Smooth muscle cell of trachea (primary cell): Measurements from ENCODE around the gene FBXL16. TPM values are rescaled to one million over a fixed set of nuclear protein-coding genes. Genes with fewer than 3 reads are reported as not detected.

Source experiments
- total RNA-seq: library from RNA; depleted of rRNA; stranded (reverse); fragments of >200 nt; gene quantifications from 2 replicates; pipeline ENCODE4 v1.2.1, GENCODE V29; 2014

The FBXL16 gene, protein sequence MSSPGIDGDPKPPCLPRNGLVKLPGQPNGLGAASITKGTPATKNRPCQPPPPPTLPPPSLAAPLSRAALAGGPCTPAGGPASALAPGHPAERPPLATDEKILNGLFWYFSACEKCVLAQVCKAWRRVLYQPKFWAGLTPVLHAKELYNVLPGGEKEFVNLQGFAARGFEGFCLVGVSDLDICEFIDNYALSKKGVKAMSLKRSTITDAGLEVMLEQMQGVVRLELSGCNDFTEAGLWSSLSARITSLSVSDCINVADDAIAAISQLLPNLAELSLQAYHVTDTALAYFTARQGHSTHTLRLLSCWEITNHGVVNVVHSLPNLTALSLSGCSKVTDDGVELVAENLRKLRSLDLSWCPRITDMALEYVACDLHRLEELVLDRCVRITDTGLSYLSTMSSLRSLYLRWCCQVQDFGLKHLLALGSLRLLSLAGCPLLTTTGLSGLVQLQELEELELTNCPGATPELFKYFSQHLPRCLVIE
- 0.17 and 0.29 TPM in 2 replicates for total RNA-seq

DNA sequence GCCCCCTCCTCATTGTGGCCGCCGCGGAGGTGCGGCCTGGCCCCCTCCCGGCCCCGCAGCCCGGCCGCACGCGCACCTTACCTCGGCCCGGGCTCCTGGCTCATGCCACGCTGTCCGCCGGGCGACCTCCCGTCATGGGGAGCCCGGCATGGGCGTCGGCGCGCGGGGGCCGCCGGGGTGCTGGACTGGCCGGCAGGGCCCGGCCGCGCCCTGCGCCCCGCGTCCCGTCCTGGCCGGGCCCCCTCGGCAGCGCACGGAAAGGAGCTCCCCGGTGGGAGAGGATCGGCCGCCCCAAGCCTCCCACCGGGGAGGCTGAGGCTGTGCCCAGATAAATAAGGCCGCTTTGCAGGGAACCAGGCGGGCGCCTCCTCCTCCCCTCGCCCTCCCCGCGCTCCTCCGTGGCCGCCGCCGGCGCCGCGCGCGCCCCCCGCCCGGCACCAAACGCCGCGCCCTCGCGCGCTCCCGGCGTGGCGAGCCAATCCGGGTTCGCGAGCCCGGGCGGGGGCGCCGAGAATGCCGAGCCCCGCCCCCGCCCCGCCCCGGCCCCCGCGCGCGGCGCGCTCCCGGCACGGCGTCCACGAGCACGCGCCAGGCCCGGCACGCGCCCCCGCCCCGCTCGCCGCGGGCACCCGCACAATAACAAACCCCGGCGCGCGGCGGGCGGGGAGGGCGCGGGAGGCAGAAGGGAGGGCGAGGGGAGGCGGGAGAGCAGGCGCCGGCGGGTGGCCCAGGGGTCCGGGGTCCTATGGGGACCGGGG lies at the start of gene FBXL16:
FBXL16 (minus strand) TSS at position 371 of the 758 bp plus-strand sequence. CDS start 8,396 bp downstream, outside the sequence.

DNA sequence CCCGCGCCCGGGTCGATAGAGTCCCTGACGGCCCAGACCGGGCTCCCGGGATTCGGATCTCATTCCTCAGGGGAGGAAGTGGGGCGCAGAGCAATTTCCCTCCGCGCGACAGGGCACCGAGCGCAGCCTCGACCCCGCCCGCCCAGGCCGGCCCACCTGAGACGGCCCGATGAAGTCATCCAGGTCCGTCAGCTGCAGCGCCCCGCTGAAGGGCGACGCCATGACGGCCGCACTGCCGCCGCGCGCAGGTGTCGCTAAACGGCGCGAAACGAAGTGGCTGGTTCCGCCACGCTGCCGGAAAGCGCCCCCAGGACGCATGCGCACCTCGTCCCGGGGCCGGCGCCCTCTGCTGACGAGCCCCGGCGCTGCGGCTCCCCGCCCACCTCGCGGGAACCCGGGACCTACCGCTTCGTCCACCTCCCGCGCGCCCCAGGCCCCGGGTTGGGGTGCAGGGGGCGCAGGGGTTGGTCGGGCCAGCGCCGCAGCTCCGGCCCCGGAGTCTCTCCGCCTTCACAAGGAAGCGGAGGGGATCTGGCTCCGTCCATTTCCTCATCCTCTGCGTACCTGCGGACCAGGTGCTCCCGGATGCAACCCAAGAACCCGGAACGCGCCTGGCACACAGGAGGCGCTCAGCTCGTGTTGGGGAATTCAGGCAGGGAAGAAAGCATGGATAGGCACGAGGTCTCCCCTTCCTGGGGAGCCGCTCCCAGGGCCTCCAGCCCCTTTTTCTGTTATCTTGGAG lies 35.3 kb upstream of the FBXL16 start, which contains the start of gene CIAO3:
CIAO3 (minus strand) TSS at position 234 of the 742 bp plus-strand sequence; CDS start at position 222, 12 bp downstream.

DNA sequence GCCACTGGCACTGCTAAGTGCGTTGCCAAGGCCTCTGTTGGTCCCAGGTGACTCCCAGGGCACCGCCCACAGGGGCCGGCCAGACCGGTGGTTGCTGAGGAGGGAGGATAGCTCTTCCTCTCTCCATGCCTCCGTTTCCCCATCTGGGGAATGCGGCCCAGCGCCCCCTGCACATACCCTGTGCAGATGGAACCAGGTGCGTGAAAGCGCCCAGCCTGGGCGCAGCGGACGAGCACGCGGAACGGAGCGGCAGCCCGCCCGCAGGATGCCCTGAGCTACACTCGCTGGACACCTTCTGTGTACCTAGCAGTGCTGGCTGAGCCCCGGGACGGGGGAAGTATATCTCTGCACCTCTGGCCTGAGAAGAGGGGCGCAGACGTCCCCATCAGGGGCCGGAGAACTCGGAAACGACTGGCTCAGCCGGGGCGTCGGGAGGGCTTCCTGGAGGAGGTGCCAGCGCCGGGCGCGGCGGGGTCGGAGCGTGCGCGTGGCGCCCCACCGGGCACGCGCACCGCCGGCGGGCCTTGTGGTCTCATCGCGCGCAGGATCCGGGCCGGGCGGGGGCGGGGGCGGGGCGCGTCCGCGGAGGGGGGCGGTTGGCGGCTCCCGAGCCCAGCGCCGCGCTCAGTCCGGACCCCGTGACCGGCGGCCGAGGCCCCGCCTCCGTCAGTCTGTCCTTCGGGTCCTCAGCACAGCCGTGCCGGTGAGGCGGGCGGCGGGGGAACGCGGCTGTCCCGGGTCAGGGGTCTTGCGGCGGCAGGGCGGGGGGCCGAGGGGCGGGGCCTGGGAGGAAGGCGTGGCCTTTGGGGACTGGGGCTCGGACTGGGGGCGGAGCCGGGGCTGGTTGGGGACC lies 21.1 kb upstream of the FBXL16 start, which contains the start of the genes CCDC78 and HAGHL:
CCDC78 (minus strand) TSS at position 6 of the 853 bp plus-strand sequence. CDS start 76 bp downstream, outside the sequence.
HAGHL (plus strand) TSS at position 669 of the 853 bp plus-strand sequence. CDS start 404 bp downstream, outside the sequence.

DNA sequence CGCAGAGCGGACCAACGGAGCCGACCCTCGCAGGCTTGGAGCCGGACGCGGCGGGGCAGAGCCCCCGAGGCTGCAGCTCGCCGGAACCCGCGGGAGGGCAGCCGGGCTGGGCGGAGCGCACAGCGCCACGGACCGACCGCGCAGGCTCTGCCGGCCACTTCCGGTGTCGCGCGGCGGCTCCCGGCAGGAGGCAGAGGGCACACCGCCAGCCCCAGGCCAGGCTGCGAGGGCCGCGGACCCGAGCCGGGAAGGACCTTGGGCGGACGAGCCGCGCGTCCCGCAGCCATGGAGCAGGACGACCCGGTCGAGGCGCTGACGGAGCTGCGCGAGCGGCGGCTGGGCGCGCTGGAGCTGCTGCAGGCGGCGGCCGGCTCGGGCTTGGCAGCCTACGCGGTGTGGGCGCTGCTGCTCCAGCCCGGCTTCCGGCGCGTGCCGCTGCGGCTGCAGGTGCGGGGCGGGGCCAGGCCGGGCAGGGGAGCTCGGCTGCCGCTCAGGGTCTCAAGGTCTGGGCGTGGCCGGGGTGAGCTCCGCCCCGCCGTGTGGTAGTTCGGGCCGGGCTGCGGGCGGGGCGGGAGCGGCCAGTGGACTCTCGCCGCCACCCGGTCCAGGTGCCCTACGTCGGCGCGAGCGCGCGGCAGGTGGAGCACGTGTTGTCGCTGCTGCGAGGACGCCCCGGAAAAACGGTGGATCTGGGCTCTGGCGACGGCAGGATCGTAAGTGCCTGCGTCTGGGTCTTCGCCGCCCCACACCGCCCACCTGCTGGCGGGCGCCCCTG lies 15.6 kb upstream of the FBXL16 start, which contains the start of gene ANTKMT:
ANTKMT (plus strand) TSS at position 157 of the 775 bp plus-strand sequence; CDS start at position 286, 129 bp downstream.

DNA sequence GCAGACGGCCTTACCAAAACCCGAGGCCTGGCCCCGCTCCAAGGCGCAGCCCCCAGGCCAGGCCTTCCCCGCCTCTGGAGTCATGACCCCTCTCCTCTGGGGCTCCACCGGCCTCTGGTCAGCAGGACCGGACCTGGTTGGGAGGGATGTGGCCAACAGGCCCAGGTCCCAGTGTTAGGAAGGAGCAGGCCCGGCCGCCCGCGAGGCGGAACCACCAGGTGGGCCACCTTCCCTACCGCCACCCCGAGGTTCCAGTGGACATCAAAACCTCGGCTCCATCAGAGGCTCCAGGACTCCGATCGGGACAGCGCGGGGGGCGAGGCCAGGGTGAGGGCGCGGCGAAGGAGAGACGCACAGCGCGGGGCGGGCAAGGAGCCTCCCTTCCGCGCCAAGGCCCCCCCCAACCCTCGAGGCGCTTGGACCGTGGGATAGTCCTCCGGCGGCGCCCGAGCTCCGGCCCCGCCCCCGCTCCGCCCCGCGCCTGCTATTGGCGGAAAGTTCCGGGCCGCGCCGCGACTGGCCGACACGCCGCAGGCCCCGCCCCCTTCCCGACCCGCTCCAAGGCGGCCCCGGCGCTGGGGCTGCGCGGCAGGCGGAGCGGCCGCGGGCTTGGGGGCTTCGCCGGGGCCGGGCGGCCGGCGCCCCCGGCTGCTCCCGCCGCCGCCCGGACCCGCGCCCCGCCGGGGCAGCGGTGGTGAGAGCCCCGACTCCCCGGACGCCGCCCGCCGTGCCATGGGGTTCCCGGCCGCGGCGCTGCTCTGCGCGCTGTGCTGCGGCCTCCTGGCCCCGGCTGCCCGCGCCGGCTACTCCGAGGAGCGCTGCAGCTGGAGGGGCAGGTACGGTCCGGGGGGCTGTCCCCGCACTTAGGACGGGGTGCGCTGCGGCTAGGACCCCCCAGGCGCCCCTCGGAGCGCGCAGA lies 9.2 kb upstream of the FBXL16 start, which contains the start of gene METRN:
METRN (plus strand) TSS at position 561 of the 919 bp plus-strand sequence; CDS start at position 733, 172 bp downstream.

DNA sequence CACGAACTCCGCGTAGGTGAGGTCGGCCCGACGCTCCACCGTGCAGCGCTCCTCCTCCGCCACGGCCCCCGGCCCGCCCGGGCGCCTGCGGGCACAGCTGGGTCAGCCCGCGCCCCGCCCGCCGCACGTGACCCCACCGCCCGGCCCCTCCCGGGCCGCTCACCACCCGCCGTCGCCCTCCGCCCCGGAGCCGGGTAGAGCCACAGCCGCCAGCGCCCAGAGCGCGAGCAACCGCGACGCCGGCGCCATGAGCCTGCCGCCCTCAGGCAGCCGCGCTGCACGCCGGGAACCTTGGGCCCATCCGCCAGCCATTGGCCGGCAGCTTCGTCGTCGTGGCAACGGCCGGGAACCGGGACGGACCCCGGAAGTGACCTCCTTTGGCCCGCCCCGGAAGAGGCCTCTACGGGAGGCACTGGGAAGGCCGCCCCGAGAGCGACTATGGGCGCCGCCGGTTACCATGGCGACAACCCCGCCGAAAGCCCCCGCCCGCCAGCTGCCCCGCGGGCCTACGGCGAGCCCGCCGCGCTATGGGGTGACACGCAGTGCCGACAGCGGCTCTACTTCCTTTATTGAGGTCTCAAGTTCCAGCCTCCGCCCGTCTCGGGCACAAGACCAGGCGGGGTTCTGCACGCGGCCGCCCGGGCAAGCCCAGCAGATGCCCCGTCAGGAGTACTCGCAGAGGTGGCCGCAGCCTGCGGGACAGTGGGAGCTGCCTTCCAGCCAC lies 21.4 kb downstream of the FBXL16 start, which contains the start of gene JMJD8:
JMJD8 (minus strand) TSS at position 264 of the 724 bp plus-strand sequence; CDS start at position 249, 15 bp downstream.

DNA sequence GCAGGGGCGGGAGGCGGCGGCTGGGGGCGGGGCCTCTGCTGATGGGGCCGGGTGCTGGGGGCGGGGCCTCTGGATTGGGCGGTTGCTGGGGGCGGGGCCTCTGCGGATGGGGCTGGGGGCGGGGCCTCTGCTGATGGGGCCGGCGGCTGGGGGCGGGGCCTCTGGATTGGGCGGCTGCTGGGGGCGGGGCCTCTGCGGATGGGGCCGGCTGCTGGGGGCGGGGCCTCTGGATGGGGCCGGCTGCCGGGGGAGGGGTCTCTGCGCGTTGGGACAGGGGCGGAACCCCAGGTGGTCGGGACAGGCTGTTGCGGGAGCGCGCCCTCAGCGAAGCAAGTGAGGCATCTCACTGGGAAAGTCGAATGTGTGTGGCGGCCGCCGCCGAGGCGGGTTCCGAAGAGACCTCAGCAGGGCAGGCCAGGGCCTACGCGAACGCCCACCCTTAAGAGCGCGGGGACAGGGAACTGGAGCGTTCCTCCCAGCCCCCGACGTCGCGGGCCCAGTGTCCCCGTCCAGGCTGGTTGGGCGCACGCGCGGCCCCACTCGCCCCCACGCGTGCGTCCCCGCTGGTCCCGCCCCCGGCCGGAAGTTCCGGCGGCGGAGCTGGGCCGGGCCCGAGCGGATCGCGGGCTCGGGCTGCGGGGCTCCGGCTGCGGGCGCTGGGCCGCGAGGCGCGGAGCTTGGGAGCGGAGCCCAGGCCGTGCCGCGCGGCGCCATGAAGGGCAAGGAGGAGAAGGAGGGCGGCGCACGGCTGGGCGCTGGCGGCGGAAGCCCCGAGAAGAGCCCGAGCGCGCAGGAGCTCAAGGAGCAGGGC lies 25.6 kb downstream of the FBXL16 start, which contains the start of gene STUB1:
STUB1 (plus strand) TSS at position 597 of the 811 bp plus-strand sequence; CDS start at position 713, 116 bp downstream.

DNA sequence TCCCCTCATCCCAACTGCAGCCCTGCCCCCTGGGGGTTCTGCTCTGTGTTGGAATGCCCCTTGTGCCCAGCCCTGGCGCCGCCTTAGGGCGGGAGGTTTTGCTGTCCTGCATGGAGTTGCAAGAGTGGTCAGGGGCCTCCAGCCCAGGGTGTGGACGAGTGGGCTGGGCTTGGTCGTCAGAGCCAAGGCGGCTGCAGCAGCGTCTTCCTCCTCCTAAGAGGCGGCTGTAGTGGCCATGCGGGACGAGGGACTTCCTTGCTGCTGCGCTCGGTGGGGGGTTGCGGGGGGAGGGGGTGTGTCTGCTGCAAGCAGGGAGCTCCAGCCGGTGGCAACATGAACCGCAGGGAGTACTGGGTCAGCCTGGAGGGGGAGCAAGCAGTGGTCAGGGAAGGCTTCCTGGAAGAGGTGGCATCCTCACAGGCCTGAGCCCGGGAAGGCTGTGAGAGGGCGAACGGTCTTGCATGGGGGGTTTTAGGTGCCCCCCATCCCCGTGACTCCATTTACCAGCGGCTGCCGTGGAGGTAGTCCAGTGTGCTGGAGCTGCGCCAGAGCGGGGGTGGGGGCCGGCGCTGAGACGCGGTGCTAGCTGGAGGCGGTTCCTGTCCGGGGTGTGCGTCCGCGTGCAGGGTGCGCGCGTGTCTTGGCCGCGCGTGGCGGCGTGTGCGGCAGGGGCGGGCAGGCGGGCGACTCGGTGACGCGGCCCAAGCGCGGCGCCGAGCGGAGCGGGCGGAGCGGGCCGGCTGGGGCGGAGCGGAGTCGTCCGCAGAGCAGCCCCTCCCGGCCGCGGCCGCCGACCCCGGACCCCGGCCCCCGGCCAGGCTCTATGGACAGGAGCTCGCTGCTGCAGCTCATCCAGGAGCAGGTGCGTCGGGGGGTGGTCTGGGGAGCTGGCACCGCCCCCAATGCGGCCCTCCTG lies 30.4 kb downstream of the FBXL16 start, which contains the start of gene RHBDL1:
RHBDL1 (plus strand) TSS at position 704 of the 916 bp plus-strand sequence; CDS start at position 824, 120 bp downstream.

DNA sequence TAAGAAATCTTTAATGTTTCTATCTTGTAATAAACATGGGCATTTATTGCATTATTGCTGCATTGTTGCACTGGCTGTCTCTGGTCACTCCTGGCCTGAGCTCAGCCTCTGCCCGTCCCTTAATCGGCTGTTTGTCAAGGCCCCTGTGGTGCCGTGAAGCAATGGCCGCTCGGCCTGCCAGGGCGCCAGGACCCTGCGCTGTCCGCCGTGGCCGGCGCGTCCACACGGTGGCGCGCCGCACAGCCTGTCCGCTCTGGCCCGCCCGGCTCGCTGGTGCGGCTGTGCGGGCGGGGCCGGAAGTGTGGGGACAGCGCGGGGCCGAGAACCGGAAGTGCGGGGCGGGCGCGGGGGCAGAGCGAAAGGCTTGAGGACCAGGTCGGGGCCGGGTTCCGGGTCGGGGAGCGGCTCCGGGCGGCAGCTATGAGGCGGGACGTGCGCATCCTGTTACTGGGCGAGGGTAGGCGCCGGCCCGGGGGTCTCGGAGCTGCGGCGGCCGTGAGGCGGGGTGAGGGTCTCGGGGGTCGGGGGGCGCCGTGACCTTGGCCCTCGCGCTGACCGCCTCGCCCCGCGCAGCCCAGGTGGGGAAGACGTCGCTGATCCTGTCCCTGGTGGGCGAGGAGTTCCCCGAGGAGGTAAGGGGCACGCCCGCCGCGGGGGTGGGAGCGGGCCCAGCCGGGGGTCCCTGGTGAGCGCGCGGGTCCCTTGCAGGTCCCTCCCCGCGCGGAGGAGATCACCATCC lies 37.7 kb downstream of the FBXL16 start, which contains the start of gene RHOT2:
RHOT2 (plus strand) TSS at position 353 of the 739 bp plus-strand sequence; CDS start at position 421, 68 bp downstream.

DNA sequence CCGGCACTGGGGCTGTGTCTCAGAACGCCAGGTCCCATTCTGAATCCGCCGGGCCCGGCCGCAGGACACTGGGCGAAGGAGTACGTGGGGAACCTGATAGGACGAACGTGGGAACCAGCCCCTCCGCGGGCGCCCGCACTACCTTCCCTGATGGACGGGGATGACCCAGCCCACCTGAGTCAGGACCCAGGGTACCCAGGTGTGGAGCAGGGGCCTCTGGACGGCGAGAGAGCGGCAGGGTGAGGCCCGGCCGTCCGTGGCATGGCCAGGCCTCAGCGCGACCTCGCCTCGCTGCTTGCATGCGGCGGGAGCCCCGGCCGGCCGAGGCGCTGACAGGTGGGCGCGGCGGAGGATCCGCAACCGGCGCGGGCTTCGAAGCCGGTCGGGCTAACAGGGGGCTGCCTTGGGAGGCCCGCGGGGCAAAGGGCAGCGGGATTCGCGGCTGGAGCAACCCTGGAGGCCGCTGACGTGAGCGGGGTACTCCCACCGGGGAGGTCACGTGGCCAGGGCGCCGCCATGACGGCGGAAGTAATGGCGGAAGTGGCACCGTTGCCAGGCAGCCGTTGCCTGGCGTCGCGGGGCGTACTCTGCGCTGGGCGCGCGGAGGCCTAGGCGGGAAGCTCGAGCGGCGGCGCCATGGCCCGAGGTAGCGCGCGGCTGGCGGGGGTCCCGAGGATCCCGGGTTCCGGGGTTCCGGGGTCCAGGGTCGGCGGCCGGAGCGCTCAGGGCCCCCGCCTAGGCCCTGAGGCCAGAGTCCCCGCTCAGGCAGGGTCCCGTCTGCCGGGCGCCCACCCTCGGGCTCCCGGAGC lies 56.6 kb downstream of the FBXL16 start, which contains the start of gene WDR90:
WDR90 (plus strand) TSS at position 585 of the 809 bp plus-strand sequence; CDS start at position 637, 52 bp downstream.

